ENCODE measurements around the gene ZC3H10. TPM values are rescaled to one million over a fixed set of nuclear protein-coding genes. Genes with fewer than 3 reads are reported as not detected.
A peak's percentile ranks its signal among the peaks of the same experiment; 100 is the strongest.

Gene ZC3H10
- total and polyA plus RNA-seq, 2 of the 8 experiments (the other 6 are each of a cell fraction or from before 2014, with no cell fraction given) = 4.0 to 11.2 TPM

- H2BK5ac ChIP-seq (ENCODE audit: low read depth, low read length) = no peak overlapping the region
- peaks cover 3 to 28% of the 10 kb centered on the region in 2 experiments for H3K79me2 ChIP-seq (ENCODE audit: control insufficient read depth in 1 of 2, insufficient read depth in 2 of 2, low read length in 2 of 2)
Observed at GRCh38 chr12:56155256-56155845, 37.3 kb downstream of the ZC3H10 start.

More at GRCh38 chr12:56155256-56155845, 37.3 kb downstream of the ZC3H10 start:
- no peak overlapping the region for H3K4me2 ChIP-seq (ENCODE audit: insufficient read depth in 1 of 2, low read depth in 2 of 2, low read length in 2 of 2)
- H3K79me1 ChIP-seq (ENCODE audit: low read depth, low read length) = peaks cover 5% of the 10 kb centered on the region; the same call in 1 of the 2 replicates
- no peak overlapping the region for H3K56ac ChIP-seq (replicated peaks; ENCODE audit: insufficient read length, low read depth, low read length)
- no peak overlapping the region for H2BK120ac ChIP-seq (replicated peaks; ENCODE audit: low read depth, low read length)
- H3K23ac ChIP-seq (ENCODE audit: insufficient read length) = no peak overlapping the region
- H4K20me1 ChIP-seq (replicated peaks in 1 of 2; ENCODE audit: control insufficient read depth in 1 of 2, insufficient read depth in 2 of 2, low read length in 2 of 2) = peaks cover 7 to 12% of the 10 kb centered on the region in 2 experiments
- WGBS, 2 experiments (ENCODE audit: extremely low coverage in 1 of 2, insufficient coverage in 1 of 2, insufficient read length in 1 of 2, insufficient replicate concordance in 2 of 2, low coverage in 1 of 2, low lambda C conversion rate in 2 of 2, missing lambda C conversion rate in 1 of 2) = 92% methylated on average over 11 of the region's 11 CpGs; no CpG with 5 or more reads in 1 of the 2 experiments
- no peaks in the 10 kb centered on the region for H3K9me3 ChIP-seq (ENCODE audit: insufficient read depth in 2 of 2, low read depth in 1 of 2, low read length in 1 of 2)
- H3K23me2 ChIP-seq (ENCODE audit: low read depth, low read length) = peaks cover 24% of the 10 kb centered on the region
- H3K36me3 ChIP-seq (ENCODE audit: control insufficient read depth in 2 of 4, insufficient read depth in 4 of 4, low read length in 3 of 4) = peaks cover 10 to 25% (median 14%) of the 10 kb centered on the region in 4 experiments
- H3K14ac ChIP-seq (ENCODE audit: insufficient read length) = no peak overlapping the region
- TF ChIP-seq EP300 (IDR thresholded peaks at IDR 0.05; ENCODE audit: borderline replicate concordance in 1 of 2, low read depth in 2 of 2, low read length in 2 of 2) (no peak), KDM5A (IDR thresholded peaks at IDR 0.05; ENCODE audit: low read length) (no peak), BCL11A (IDR thresholded peaks at IDR 0.05; ENCODE audit: low read depth in 2 of 2, low read length in 2 of 2) (no peak), POLR2AphosphoS5 (IDR thresholded peaks at IDR 0.05; ENCODE audit: low read depth, low read length) (0 out of 2 replicates have a peak, but pooled peaks have one; percentile 4), TCF12 (IDR thresholded peaks at IDR 0.05; ENCODE audit: low read depth, low read length) (no peak), HDAC2 (IDR thresholded peaks at IDR 0.05; ENCODE audit: borderline replicate concordance in 1 of 2, low read depth in 2 of 2, low read length in 2 of 2) (no peak), CBX5 (IDR thresholded peaks at IDR 0.05; ENCODE audit: low read depth, low read length) (no peak), SIN3A (conservative IDR thresholded peaks at IDR 0.05 in 1 of 2, IDR thresholded peaks at IDR 0.05 in 1 of 2; ENCODE audit: low read depth in 1 of 2, low read length in 2 of 2) (no peak), SRF (IDR thresholded peaks at IDR 0.05; ENCODE audit: low read depth, low read length) (no peak)
- H3K4me3 ChIP-seq (ENCODE audit: extremely low read depth in 1 of 4, insufficient read depth in 2 of 4, low read depth in 3 of 4, low read length in 4 of 4) = no peak overlapping the region
- H2BK12ac ChIP-seq (ENCODE audit: low read depth, low read length) = no peak overlapping the region
- POLR2A ChIA-PET (ENCODE audit: partially characterized antibody) = interaction anchor here (0.6 to 15.6 kb wide), 9 partner anchors 8 to 294 kb away, joined by 3 to 656 read pairs (median 6); partner anchors contain the start of genes COQ10A, PA2G4, RNF41 and SMARCC2
- H4K91ac ChIP-seq (replicated peaks; ENCODE audit: insufficient read length, low read length) = no peak overlapping the region
- no peak overlapping the region for H2AK5ac ChIP-seq (ENCODE audit: low read depth, low read length)
- DNase-seq (ENCODE audit: low read depth in 1 of 2, low spot score in 2 of 2) = no peak
- no peak overlapping the region for H2BK15ac ChIP-seq (ENCODE audit: low read length)
- no peak overlapping the region for H3K27ac ChIP-seq (ENCODE audit: low read depth, low read length)
- no peak overlapping the region for H4K8ac ChIP-seq (ENCODE audit: extremely low read depth, insufficient read depth, low read length)
- no peak overlapping the region for H3K18ac ChIP-seq (ENCODE audit: extremely low read depth, low read length)
- H3K4me1 ChIP-seq (replicated peaks in 1 of 4; ENCODE audit: control insufficient read depth in 3 of 4, insufficient read depth in 4 of 4, low read length in 3 of 4) = peaks cover 9 to 26% (median 18%) of the 10 kb centered on the region in 4 experiments
- FAIRE-seq = no peak
- H3K27me3 ChIP-seq (replicated peaks in 1 of 4; ENCODE audit: control insufficient read depth in 3 of 4, extremely low read depth in 1 of 4, insufficient read depth in 3 of 4, low read length in 3 of 4) = no peaks in the 10 kb centered on the region
- CTCF ChIA-PET (ENCODE audit: partially characterized antibody) = interaction anchor here (0.7 to 2.7 kb wide), 7 partner anchors 27 to 43 kb away, joined by 3 to 15 read pairs (median 4); partner anchors contain the start of genes ESYT1, SMARCC2 and ZC3H10
- no peak overlapping the region for H3K4ac ChIP-seq (replicated peaks; ENCODE audit: insufficient read length, low read depth, low read length)
- no peak overlapping the region for H2AFZ ChIP-seq (ENCODE audit: low read length)
- no peak overlapping the region for H4K5ac ChIP-seq (ENCODE audit: insufficient read length, low read depth, low read length)
- H2BK20ac ChIP-seq (ENCODE audit: low read length) = no peak overlapping the region
- H3K9ac ChIP-seq (replicated peaks in 1 of 4; ENCODE audit: extremely low read depth in 1 of 4, low read depth in 3 of 4, low read length in 3 of 4) = no peak overlapping the region

All from H1 (cell line).